ACC112 (cell line): ENCODE measurements around the gene KDM1B.
"Not testable (repeated sequence)": the region's sequence is repeated elsewhere in the genome, so short reads cannot be mapped to it uniquely, and the experiment has no call there.

Source experiments
- H2AFZ ChIP-seq: fragments of 200-600 bp; sonication (generic); one replicate; pipeline ENCODE4 v1.6.0; 2017; ENCODE audit warnings: antibody characterized with exemption, low read length; ENCODE audit not compliant: unreplicated experiment
- H3K27ac ChIP-seq: fragments of 200-600 bp; sonication (generic); 2 replicates; pipeline ENCODE4 v1.5.1; 2014; ENCODE audit warnings: low read depth, mild to moderate bottlenecking, antibody characterized with exemption, low read length, moderate library complexity
- H3K27me3 ChIP-seq: fragments of 200-600 bp; sonication (generic); 2 replicates; pipeline ENCODE4 v1.6.1; 2014; ENCODE audit warnings: mild to moderate bottlenecking, antibody characterized with exemption, low read length, moderate library complexity, mixed read lengths; ENCODE audit not compliant: insufficient read depth
- H3K36me3 ChIP-seq: fragments of 200-600 bp; sonication (generic); 2 replicates; pipeline ENCODE4 v1.6.1; 2016; ENCODE audit warnings: mild to moderate bottlenecking, antibody characterized with exemption, low read length, moderate library complexity, mixed read lengths; ENCODE audit not compliant: insufficient read depth
- H3K4me1 ChIP-seq: fragments of 200-600 bp; sonication (generic); one replicate; pipeline ENCODE4 v1.6.1; 2016; ENCODE audit warnings: low read length, mixed read lengths; ENCODE audit not compliant: insufficient read depth, unreplicated experiment, control insufficient read depth
- H3K4me3 ChIP-seq: fragments of 200-600 bp; sonication (generic); 2 replicates; pipeline ENCODE4 v1.5.1; 2014; ENCODE audit warnings: mild to moderate bottlenecking, low read depth, low read length
- H3K79me2 ChIP-seq: fragments of 200-600 bp; sonication (generic); one replicate; pipeline ENCODE4 v1.6.0; 2016; ENCODE audit warnings: low read length; ENCODE audit not compliant: control insufficient read depth, unreplicated experiment, insufficient read depth

Gene KDM1B

DNA sequence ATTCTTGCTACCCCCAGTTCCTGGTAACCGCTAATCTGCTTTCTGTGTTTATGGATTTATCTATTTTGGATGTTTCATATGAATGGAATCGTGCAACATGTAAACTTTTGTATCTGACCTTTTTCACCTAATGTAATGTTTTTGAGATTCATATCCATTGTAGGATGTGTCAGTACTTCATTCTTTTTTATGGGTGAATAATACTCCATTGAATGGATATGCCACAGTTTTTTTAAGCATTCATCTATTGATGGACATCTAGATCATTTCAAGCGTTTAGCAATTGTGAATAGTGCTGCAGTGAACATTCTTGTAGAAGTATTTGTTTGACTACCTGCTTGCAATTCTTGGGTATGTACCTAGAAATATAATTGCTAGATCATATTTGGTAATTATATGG lies 13.0 kb downstream of the KDM1B start:
- peaks cover 4% of the 10 kb centered on the region for H3K4me1 ChIP-seq
- no peaks in the 10 kb centered on the region for H3K27me3 ChIP-seq
- H3K4me3 ChIP-seq: no peak overlapping the region
- H3K79me2 ChIP-seq: no peaks in the 10 kb centered on the region
- peaks cover 14% of the 10 kb centered on the region for H3K36me3 ChIP-seq
- H3K27ac ChIP-seq: no peak overlapping the region
- no peak overlapping the region for H2AFZ ChIP-seq

DNA sequence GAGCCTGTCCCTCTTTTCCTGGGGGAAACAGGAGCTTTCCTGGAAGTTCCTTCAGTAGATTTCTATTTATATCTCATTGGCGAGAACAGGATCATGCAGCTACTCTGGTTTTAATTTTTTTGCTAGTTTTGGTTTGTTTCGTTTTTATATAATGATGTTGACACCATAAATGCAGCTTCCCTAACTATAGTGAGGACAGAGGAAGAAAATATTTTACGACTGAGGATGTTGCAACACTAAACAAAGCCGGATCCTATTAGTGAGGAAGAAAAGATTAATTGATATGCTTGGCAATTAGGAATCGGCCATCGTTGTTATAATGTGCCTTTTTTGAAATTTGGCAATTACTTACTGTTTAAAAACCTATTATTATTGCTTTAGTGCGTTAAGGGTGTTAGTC lies 16.6 kb downstream of the KDM1B start:
- H3K27ac ChIP-seq: no peak overlapping the region
- H3K36me3 ChIP-seq: peaks cover 14% of the 10 kb centered on the region

DNA sequence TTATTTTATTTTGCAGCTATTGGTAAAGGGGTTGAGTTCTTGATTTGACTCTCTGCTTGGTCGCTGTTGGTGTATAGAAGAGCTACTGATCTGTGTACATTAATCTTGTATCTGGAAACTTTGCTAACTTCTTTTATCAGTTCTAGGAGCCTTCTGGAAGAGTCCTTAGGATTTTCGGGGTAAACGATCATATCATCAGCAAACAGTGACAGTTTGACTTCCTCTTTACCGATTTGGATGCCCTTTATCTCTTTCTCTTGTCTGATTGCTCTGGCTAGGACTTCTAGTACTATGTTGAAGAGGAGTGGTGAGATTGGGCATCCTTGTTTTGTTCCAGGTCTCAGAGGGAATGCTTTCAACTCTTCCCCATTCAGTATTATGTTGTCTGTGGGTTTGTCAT lies 21.0 kb downstream of the KDM1B start:
- H3K27ac ChIP-seq, H3K4me1 ChIP-seq, H3K36me3 ChIP-seq, H2AFZ ChIP-seq, H3K27me3 ChIP-seq, H3K79me2 ChIP-seq, H3K4me3 ChIP-seq: not testable (repeated sequence)

More for the DNA sequence above, 16.6 kb downstream of the KDM1B start:
- Histone ChIP-seq H3K79me2 (no peaks in the 10 kb centered on the region), H2AFZ (no peak overlapping the region), H3K4me3 (no peak overlapping the region), H3K27me3 (no peaks in the 10 kb centered on the region), H3K4me1 (no peaks in the 10 kb centered on the region)

DNA sequence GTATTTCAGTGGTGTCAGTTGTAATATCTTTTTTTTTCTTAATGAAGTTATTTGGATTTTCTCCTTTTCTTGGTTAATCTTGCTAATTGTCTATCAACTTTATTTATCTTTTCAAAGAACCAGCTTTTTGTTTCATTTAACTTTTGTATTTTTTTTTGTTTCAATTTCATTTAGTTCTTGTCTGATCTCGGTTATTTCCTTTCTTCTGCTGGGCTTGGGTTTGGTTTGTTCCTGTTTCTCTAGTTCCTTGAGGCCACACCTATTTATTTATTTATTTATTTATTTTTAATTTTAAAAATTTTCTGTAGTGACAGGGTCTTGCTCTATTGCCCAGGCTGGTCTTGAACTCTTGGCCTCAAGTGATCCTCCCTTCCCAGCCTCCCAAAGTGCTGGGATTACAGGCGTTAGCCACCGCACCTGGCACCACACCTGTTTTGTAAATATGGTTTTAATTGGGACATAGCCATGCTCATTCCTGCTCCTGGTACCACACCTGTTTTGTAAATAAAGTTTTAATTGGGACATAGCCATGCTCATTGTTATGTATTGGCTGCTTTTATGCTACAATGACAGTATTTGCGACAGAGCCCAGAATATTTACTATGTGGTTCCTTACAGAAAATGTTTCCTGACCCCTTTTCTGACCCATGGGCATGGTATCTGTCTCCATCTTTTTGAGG lies 22.2 kb downstream of the KDM1B start:
- no peaks in the 10 kb centered on the region for H3K36me3 ChIP-seq
- H3K27me3 ChIP-seq: no peaks in the 10 kb centered on the region
- H2AFZ ChIP-seq: no peak overlapping the region
- no peak overlapping the region for H3K27ac ChIP-seq
- no peak overlapping the region for H3K4me3 ChIP-seq
- H3K79me2 ChIP-seq: no peaks in the 10 kb centered on the region
- H3K4me1 ChIP-seq: no peaks in the 10 kb centered on the region

DNA sequence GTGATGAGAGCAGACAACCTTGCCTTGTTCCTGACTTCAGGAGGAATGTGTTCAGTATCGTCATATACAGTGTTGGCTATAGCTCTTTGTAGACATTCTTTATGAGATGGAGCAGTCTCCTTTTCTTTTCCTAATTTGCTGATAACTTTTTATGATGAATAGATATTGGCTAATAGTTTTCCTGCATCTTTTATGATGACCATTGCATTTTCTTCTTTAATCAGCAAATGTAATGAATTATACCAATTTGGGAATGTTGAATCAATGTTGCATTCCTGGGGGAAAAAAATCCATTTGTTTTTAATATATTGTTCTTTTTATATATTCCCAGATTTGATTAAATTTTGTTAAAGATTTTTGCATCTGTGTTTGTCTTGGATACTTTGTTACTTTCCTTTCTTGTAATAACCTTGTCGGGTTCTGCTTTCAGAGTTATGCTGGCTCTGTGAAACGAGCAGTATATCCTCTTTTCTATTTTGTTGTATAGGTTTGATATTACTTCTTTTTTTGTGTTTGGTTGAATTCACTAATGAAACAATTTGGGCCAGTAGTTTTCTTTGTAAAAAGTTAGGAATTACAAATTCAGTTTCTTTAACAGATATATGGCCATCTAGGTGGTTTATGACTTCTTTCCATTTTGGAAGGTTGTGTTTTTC lies 23.9 kb downstream of the KDM1B start:
- Histone ChIP-seq H3K36me3 (no peaks in the 10 kb centered on the region), H3K27ac (no peak overlapping the region), H3K4me1 (no peaks in the 10 kb centered on the region), H3K79me2 (no peaks in the 10 kb centered on the region), H3K27me3 (no peaks in the 10 kb centered on the region), H3K4me3 (no peak overlapping the region), H2AFZ (no peak overlapping the region)

DNA sequence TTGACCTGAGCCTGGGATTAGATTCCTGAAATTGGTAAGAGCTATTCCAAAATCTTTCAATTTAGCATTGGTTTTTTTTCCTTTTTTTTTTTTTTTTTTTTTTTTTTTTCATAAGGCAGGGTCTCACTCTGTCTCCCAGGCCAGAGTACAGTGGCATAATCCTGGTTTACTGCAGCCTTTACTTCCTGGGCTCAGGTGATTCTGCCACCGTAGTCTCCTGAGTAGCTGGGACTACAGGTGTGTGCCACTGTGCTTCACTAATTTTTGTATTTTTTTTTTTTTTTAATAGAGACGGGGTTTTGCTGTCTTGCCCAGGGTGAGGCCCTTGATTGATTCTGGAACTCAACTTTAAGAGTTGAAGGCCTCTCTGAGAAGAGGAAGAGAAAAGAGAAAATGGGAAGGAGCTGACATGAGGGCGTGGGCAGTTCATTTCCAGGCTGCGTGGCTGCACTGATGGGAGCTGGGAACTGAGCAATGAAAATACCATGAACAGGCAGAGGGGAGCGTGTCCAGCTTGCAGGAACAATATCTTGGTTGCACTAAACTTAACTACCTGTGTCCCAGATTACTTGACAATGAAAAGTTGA lies 24.6 kb downstream of the KDM1B start:
- H2AFZ ChIP-seq: no peak overlapping the region

DNA sequence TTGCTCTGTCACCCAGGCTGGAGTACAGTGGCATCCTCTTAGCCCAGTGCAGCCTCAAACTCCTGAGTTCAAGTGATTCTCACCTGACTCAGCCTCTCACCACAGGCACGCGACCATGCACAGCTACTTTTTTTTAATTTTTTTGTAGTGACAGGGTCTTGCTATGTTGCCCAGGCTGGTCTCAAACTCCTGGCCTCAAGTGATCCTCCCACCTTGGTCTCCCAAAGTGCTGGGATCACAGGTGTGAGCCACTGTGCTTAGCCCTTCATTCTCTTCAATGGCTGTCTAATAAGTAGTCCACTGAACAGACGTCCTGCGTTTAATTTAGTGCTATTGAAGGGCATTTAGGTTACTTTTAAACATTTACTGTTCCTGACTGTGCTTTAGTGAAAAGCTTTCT lies 27.3 kb downstream of the KDM1B start:
- Histone ChIP-seq H3K27me3 (no peaks in the 10 kb centered on the region), H3K4me3 (no peak overlapping the region), H3K4me1 (no peaks in the 10 kb centered on the region), H3K27ac (no peak overlapping the region), H3K79me2 (no peaks in the 10 kb centered on the region), H3K36me3 (no peaks in the 10 kb centered on the region), H2AFZ (no peak overlapping the region)

More for the DNA sequence above, 24.6 kb downstream of the KDM1B start:
- Histone ChIP-seq H3K27ac (no peak overlapping the region), H3K4me3 (no peak overlapping the region), H3K4me1 (no peaks in the 10 kb centered on the region), H3K79me2 (no peaks in the 10 kb centered on the region), H3K36me3 (no peaks in the 10 kb centered on the region), H3K27me3 (no peaks in the 10 kb centered on the region)

DNA sequence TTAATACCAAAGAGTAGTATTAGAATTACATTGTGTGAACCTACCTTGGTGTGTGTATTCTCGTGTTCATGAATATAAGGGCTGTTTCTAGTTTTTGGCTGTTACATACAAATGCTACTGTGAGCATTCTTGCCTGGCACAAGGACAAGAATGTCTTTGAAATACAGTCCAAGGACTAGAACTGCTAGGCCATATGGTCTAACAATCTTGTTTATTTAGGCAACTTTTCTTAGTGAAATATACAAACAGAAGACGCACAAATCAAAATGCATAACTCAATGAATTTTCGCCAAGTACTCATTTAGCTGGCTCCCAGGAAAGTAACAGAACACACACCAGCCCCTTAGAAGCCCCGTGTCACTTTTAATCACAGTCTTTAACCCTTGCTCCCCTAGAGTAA lies 28.5 kb downstream of the KDM1B start:
- H3K79me2 ChIP-seq: no peaks in the 10 kb centered on the region
- H2AFZ ChIP-seq: no peak overlapping the region
- no peak overlapping the region for H3K27ac ChIP-seq
- no peaks in the 10 kb centered on the region for H3K36me3 ChIP-seq
- H3K4me3 ChIP-seq: no peak overlapping the region
- no peaks in the 10 kb centered on the region for H3K4me1 ChIP-seq
- H3K27me3 ChIP-seq: no peaks in the 10 kb centered on the region

DNA sequence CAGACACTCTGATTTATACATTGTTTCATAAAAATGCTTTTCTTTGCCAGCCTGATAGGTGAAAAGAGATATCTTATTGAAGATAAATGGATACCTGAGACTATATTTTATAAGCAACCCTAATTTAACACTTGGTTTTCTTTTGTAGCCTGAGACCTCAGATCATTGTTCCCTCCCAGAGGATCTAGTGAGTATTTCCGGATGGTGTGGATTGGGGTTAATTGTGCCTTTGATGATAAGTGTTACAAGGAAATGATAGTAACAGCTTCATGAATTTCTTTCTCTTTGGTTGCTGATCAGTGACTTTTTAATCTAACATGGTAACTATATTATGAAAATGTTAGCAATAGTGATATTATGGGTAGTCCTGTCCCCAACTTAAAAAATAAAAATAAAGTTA lies 30.4 kb downstream of the KDM1B start:
- H3K36me3 ChIP-seq: no peaks in the 10 kb centered on the region

DNA sequence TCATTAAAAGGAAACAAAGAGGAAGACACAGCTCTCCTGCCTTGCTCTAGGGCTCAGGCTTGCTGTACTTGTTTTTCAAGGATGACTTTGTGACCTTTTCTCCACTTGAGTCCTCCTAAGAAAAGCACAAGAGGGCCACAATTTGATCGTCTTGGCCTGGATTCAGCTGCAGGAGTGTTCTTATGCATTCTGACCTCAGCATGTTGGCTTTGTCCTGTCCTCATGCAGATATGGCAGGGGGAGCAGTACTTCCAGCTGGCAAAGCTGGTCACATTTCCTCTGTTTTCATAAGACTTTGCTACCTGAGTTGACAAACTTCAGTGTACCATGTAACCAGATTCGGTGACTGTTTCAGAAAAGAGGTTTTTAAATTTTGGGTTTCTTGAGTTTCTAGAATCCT lies 30.8 kb downstream of the KDM1B start:
- Histone ChIP-seq H3K36me3 (no peaks in the 10 kb centered on the region), H3K27me3 (no peaks in the 10 kb centered on the region), H3K4me3 (no peak overlapping the region), H3K4me1 (no peaks in the 10 kb centered on the region), H2AFZ (no peak overlapping the region), H3K79me2 (no peaks in the 10 kb centered on the region), H3K27ac (no peak overlapping the region)

More for the DNA sequence above, 30.4 kb downstream of the KDM1B start:
- H3K4me3 ChIP-seq: no peak overlapping the region
- H3K27me3 ChIP-seq: no peaks in the 10 kb centered on the region
- H3K4me1 ChIP-seq: no peaks in the 10 kb centered on the region
- no peak overlapping the region for H3K27ac ChIP-seq
- no peaks in the 10 kb centered on the region for H3K79me2 ChIP-seq
- no peak overlapping the region for H2AFZ ChIP-seq
